GM21526 (cell line): ENCODE results near the gene MGA.

Source experiments
- ATAC-seq: cut with Tn5 transposase; IDR thresholded peaks from one replicate; pipeline ENCODE4 v1.9.1; 2021; ENCODE audit warnings: moderate library complexity; ENCODE audit not compliant: unreplicated experiment, low FRiP score

The MGA gene

GRCh38 chr15:41656188-41656587 is 4.0 kb upstream of the MGA start:
- ATAC-seq: no peak

GRCh38 chr15:41658689-41659088 is 1.5 kb upstream of the MGA start:
- ATAC-seq: no peak

GRCh38 chr15:41659190-41659589 is 1.0 kb upstream of the MGA start:
- no peak for ATAC-seq

GRCh38 chr15:41659855-41660234 is 360 bp upstream of the MGA start:
- no peak for ATAC-seq

GRCh38 chr15:41661078-41661517 is 893 bp downstream of the MGA start:
- ATAC-seq: no peak

GRCh38 chr15:41661518-41662225 is 1.5 kb downstream of the MGA start:
- no peak for ATAC-seq

GRCh38 chr15:41666353-41666920 is 6.2 kb downstream of the MGA start:
- ATAC-seq: no peak

GRCh38 chr15:41669701-41670100 is 9.5 kb downstream of the MGA start:
- ATAC-seq: no peak

GRCh38 chr15:41671656-41672648 is 11.7 kb downstream of the MGA start:
- no peak for ATAC-seq

- ATAC-seq: no peak
Measured at GRCh38 chr15:41675337-41675736, 15.1 kb downstream of the MGA start.

GRCh38 chr15:41678742-41679141 is 18.5 kb downstream of the MGA start:
- ATAC-seq: no peak

GRCh38 chr15:41683955-41684354 is 23.8 kb downstream of the MGA start:
- ATAC-seq: no peak

- ATAC-seq: no peak
Measured at GRCh38 chr15:41688671-41689070, 28.5 kb downstream of the MGA start.

- no peak for ATAC-seq
Measured at GRCh38 chr15:41689083-41689482, 28.9 kb downstream of the MGA start.

GRCh38 chr15:41689834-41690233 is 29.6 kb downstream of the MGA start:
- ATAC-seq: no peak

GRCh38 chr15:41690636-41691035 is 30.4 kb downstream of the MGA start:
- no peak for ATAC-seq

- ATAC-seq: no peak
Measured at GRCh38 chr15:41691471-41691870, 31.3 kb downstream of the MGA start.

- ATAC-seq: no peak
Measured at GRCh38 chr15:41692049-41692448, 31.8 kb downstream of the MGA start.

GRCh38 chr15:41693757-41694156 is 33.6 kb downstream of the MGA start:
- ATAC-seq: no peak

GRCh38 chr15:41695750-41696436 is 35.7 kb downstream of the MGA start:
- ATAC-seq: no peak

GRCh38 chr15:41698779-41699178 is 38.6 kb downstream of the MGA start:
- no peak for ATAC-seq
